HEK293 (cell line): Measurements from ENCODE around the gene TMEM259.

Source experiments
- CTCF ChIA-PET: fragments of 350-600 bp; formaldehyde crosslinking; extraction: SDS; loops from one replicate; lab custom pipeline; 2021; ENCODE audit warnings: antibody characterized with exemption; lab: Yijun Ruan, JAX
- POLR2A ChIA-PET: fragments of 300-600 bp; formaldehyde crosslinking; extraction: SDS; loops from one replicate; lab custom pipeline; 2020; ENCODE audit warnings: antibody characterized with exemption, inconsistent platforms; lab: Yijun Ruan, JAX
- H3K27ac ChIP-seq: fragments of 200-500 bp; sonication (Bioruptor generic); 2 replicates; pipeline ENCODE4 v1.5.1; 2014; ENCODE audit warnings: low read depth, low read length, control low read depth, inconsistent platforms; ENCODE audit errors: extremely low read depth
- H3K36me3 ChIP-seq, 2 experiments: fragments of 200-500 bp in 1 of 2; sonication (Bioruptor generic) in 1 of 2; 1 replicate in 1 of 2; 2 replicates in 1 of 2; pipeline ENCODE4 v1.5.1; 2014 to 2017; ENCODE audit warnings: inconsistent platforms in 2 of 2, low read length in 2 of 2; ENCODE audit not compliant: control insufficient read depth in 2 of 2, insufficient read depth in 1 of 2
- H3K4me1 ChIP-seq: fragments of 200-500 bp; sonication (Bioruptor generic); 2 replicates; pipeline ENCODE4 v1.5.1; 2014; ENCODE audit warnings: mild to moderate bottlenecking, low read length, inconsistent platforms; ENCODE audit not compliant: control insufficient read depth, insufficient read depth
- H3K4me3 ChIP-seq: 2 replicates; pipeline ENCODE4 v1.5.1; 2011; ENCODE audit warnings: low read depth, mild to moderate bottlenecking, control low read depth, low read length, moderate library complexity
- H3K9me3 ChIP-seq: fragments of 200-500 bp; sonication (Bioruptor generic); 2 replicates; pipeline ENCODE4 v1.5.1; 2014; ENCODE audit warnings: low read depth, low read length, inconsistent platforms; ENCODE audit not compliant: control insufficient read depth, insufficient read depth
- BCL11A ChIP-seq: fragments of 450-650 bp; formaldehyde crosslinking; IDR thresholded peaks from 2 replicates; pipeline ENCODE4 v1.5.1; 2016; ENCODE audit warnings: low read depth, missing biosample characterization, missing genetic modification characterization
- BCL11B ChIP-seq: fragments of 450-650 bp; formaldehyde crosslinking; IDR thresholded peaks from 2 replicates; pipeline ENCODE4 v1.5.1; 2016; ENCODE audit warnings: low read depth, missing biosample characterization, missing genetic modification characterization
- ELK4 ChIP-seq: IDR thresholded peaks from 2 replicates; pipeline ENCODE4 v1.6.1; 2011; ENCODE audit warnings: mild to moderate bottlenecking, low read depth, low read length, borderline replicate concordance
- GFI1B ChIP-seq: fragments of 450-650 bp; formaldehyde crosslinking; IDR thresholded peaks from 2 replicates; pipeline ENCODE4 v1.5.1; 2016; ENCODE audit warnings: missing biosample characterization, missing genetic modification characterization
- HIC1 ChIP-seq: fragments of 450-650 bp; formaldehyde crosslinking; IDR thresholded peaks from 2 replicates; pipeline ENCODE4 v1.5.1; 2016; ENCODE audit warnings: missing biosample characterization, missing genetic modification characterization
- KLF1 ChIP-seq: fragments of 450-650 bp; formaldehyde crosslinking; IDR thresholded peaks from 2 replicates; pipeline ENCODE4 v1.5.1; 2016; ENCODE audit warnings: missing biosample characterization, missing genetic modification characterization
- KLF8 ChIP-seq: fragments of 450-650 bp; formaldehyde crosslinking; IDR thresholded peaks from 2 replicates; pipeline ENCODE4 v1.5.1; 2016; ENCODE audit warnings: missing biosample characterization, missing genetic modification characterization
- SETDB1 ChIP-seq: IDR thresholded peaks from one replicate; pipeline ENCODE4 v1.6.1; 2017; ENCODE audit warnings: mild to moderate bottlenecking, low read length, moderate library complexity, mixed read lengths; ENCODE audit not compliant: insufficient read length
- SP2 ChIP-seq: fragments of 450-650 bp; formaldehyde crosslinking; IDR thresholded peaks from 2 replicates; pipeline ENCODE4 v1.5.1; 2016; ENCODE audit warnings: missing biosample characterization, missing genetic modification characterization
- WT1 ChIP-seq: fragments of 450-650 bp; formaldehyde crosslinking; IDR thresholded peaks from 2 replicates; pipeline ENCODE4 v1.5.1; 2016; ENCODE audit warnings: missing biosample characterization, missing genetic modification characterization
- ZBTB44 ChIP-seq: fragments of 450-650 bp; IDR thresholded peaks from 2 replicates; pipeline ENCODE4 v1.5.1; 2018; ENCODE audit warnings: missing biosample characterization, mild to moderate bottlenecking, missing genetic modification characterization
- ZBTB7A ChIP-seq: fragments of 450-650 bp; formaldehyde crosslinking; IDR thresholded peaks from 2 replicates; pipeline ENCODE4 v1.5.1; 2016; ENCODE audit warnings: low read depth, missing biosample characterization, missing genetic modification characterization
- ZIC2 ChIP-seq: fragments of 450-650 bp; formaldehyde crosslinking; IDR thresholded peaks from 2 replicates; pipeline ENCODE4 v1.5.1; 2016; ENCODE audit warnings: missing biosample characterization, missing genetic modification characterization
- ZNF184 ChIP-seq: fragments of 450-650 bp; IDR thresholded peaks from 2 replicates; pipeline ENCODE4 v1.5.1; 2018; ENCODE audit warnings: missing biosample characterization, mild to moderate bottlenecking, missing genetic modification characterization
- ZNF221 ChIP-seq: fragments of 450-650 bp; formaldehyde crosslinking; IDR thresholded peaks from 2 replicates; pipeline ENCODE4 v1.5.1; 2017; ENCODE audit warnings: missing biosample characterization, missing genetic modification characterization, borderline replicate concordance
- ZNF335 ChIP-seq: fragments of 450-650 bp; formaldehyde crosslinking; conservative IDR thresholded peaks from 2 replicates; pipeline ENCODE4 v1.5.1; 2016; ENCODE audit warnings: missing biosample characterization, missing genetic modification characterization
- ZNF37A ChIP-seq: fragments of 450-650 bp; IDR thresholded peaks from 2 replicates; pipeline ENCODE4 v1.5.1; 2018; ENCODE audit warnings: missing biosample characterization, missing genetic modification characterization
- ZNF513 ChIP-seq: fragments of 450-650 bp; IDR thresholded peaks from 2 replicates; pipeline ENCODE4 v1.5.1; 2018; ENCODE audit warnings: missing biosample characterization, missing genetic modification characterization
- ZNF623 ChIP-seq: fragments of 450-650 bp; formaldehyde crosslinking; IDR thresholded peaks from 2 replicates; pipeline ENCODE4 v1.5.1; 2016; ENCODE audit warnings: missing biosample characterization, missing genetic modification characterization
- ZNF629 ChIP-seq: fragments of 450-650 bp; formaldehyde crosslinking; IDR thresholded peaks from 2 replicates; pipeline ENCODE4 v1.5.1; 2017; ENCODE audit warnings: missing biosample characterization, missing genetic modification characterization
- ZNF707 ChIP-seq: fragments of 450-650 bp; formaldehyde crosslinking; IDR thresholded peaks from 2 replicates; pipeline ENCODE4 v1.5.1; 2016; ENCODE audit warnings: missing biosample characterization, missing genetic modification characterization
- ZSCAN5A ChIP-seq: fragments of 450-650 bp; formaldehyde crosslinking; IDR thresholded peaks from 2 replicates; pipeline ENCODE4 v1.5.1; 2016; ENCODE audit warnings: missing biosample characterization, missing genetic modification characterization

Gene TMEM259

GRCh38 chr19:1042689-1043511, 22.0 kb upstream of the TMEM259 start (continued):
- peak; percentile 87 for TF ChIP-seq ZIC2 (tag by site-specific recombination)
- no peak for TF ChIP-seq ZNF707 (tag by site-specific recombination)
- no peak for TF ChIP-seq WT1 (tag by site-specific recombination)
- TF ChIP-seq ZNF184, result peak; percentile 92
- TF ChIP-seq GFI1B (tag by site-specific recombination), result no peak
- peak; percentile 71; the same call in 1 of the 2 replicates for TF ChIP-seq ZNF37A
- peak; percentile 77 for TF ChIP-seq ZBTB44
- 0 out of 2 replicates have a peak, but pooled peaks have one; percentile 23 for TF ChIP-seq ZNF335 (tag by site-specific recombination)
- peak; percentile 28; the same call in 1 of the 2 replicates for TF ChIP-seq HIC1
- TF ChIP-seq, all 188 proteins: peak for 12

GRCh38 chr19:1041835-1042685, 21.1 kb upstream of the TMEM259 start:
- ChIA-PET CTCF (interaction anchor here (1.4 kb wide), 1 partner anchor 24 kb away, joined by 6 read pairs; no protein-coding TSS in a partner anchor), POLR2A (interaction anchor here (5.8 kb wide), 1 partner anchor 14 kb away, joined by 60 read pairs; the partner anchor contains the start of gene CNN2)
- no peak overlapping the region for H3K27ac ChIP-seq
- peaks cover 0 to 19% of the 10 kb centered on the region in 2 experiments; a peak in 2 of 3 replicates for H3K36me3 ChIP-seq
- H3K4me1 ChIP-seq, result no peaks in the 10 kb centered on the region; the same call in 1 of the 2 replicates
- no peaks in the 10 kb centered on the region for H3K9me3 ChIP-seq
- no peak overlapping the region for H3K4me3 ChIP-seq
- TF ChIP-seq ZNF513 (tag by site-specific recombination), result peak; percentile 13; the same call in 1 of the 2 replicates
- TF ChIP-seq BCL11B (tag by site-specific recombination), result peak; percentile 42; the same call in 1 of the 2 replicates
- TF ChIP-seq ZNF221 (tag by site-specific recombination), result no peak
- 0 out of 2 replicates have a peak, but pooled peaks have one; percentile 27 for TF ChIP-seq BCL11A
- TF ChIP-seq KLF8 (tag by site-specific recombination), result peak; percentile 18; the same call in 1 of the 2 replicates
- peak; percentile 44; the same call in 1 of the 2 replicates for TF ChIP-seq ZNF629 (tag by site-specific recombination)
- peak; percentile 19; the same call in 1 of the 2 replicates for TF ChIP-seq KLF1 (tag by site-specific recombination)
- TF ChIP-seq SETDB1, result no peak
- 0 out of 2 replicates have a peak, but pooled peaks have one; percentile 22 for TF ChIP-seq ZSCAN5A
- no peak for TF ChIP-seq ELK4
- TF ChIP-seq ZBTB7A (tag by site-specific recombination), result peak; percentile 37; the same call in 1 of the 2 replicates
- TF ChIP-seq ZNF623 (tag by site-specific recombination), result no peak
- TF ChIP-seq HIC1, result peak; percentile 13; the same call in 1 of the 2 replicates
- TF ChIP-seq SP2, result no peak; the same call in 1 of the 2 replicates
